MM.1S (cell line): ENCODE data around the gene DEFB108B.
"Not testable (repeated sequence)": the region's sequence is repeated elsewhere in the genome, so short reads cannot be mapped to it uniquely, and the experiment has no call there.

ENCODE experiments used
- EZH2 ChIP-seq: fragments of 300-600 bp; sonication (generic); optimal IDR thresholded peaks from 2 replicates; pipeline ENCODE3; 2017; ENCODE audit warnings: low read depth, mild to moderate bottlenecking, antibody characterized with exemption, low read length, mixed read lengths
- TF ChIP-seq, protein P1 (sequence below): fragments of 300-600 bp; sonication (generic); IDR thresholded peaks from 2 replicates; pipeline ENCODE4 v1.5.1; 2016; ENCODE audit warnings: antibody characterized with exemption, low read length, mixed read lengths

DNA sequence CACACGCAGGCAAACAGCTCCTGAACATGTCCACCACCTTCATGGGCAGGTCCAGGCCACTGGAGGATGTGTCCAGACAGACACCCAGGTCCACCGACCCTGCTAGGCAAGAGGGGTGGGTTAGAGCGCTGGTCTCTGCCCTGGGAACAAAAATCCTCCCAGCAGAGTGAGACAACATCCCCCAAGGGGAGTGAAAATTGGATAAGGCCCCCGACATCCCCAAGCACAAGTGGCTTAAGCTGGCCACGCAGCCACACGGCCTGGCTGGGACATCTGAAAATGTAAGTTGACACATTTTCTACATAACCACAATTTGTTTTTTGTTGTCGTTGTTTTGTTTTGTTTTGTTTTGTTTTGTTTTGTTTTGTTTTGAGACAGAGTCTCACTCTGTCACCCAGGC is 30.1 kb upstream of the DEFB108B start:
- TF ChIP-seq, protein P1, sequence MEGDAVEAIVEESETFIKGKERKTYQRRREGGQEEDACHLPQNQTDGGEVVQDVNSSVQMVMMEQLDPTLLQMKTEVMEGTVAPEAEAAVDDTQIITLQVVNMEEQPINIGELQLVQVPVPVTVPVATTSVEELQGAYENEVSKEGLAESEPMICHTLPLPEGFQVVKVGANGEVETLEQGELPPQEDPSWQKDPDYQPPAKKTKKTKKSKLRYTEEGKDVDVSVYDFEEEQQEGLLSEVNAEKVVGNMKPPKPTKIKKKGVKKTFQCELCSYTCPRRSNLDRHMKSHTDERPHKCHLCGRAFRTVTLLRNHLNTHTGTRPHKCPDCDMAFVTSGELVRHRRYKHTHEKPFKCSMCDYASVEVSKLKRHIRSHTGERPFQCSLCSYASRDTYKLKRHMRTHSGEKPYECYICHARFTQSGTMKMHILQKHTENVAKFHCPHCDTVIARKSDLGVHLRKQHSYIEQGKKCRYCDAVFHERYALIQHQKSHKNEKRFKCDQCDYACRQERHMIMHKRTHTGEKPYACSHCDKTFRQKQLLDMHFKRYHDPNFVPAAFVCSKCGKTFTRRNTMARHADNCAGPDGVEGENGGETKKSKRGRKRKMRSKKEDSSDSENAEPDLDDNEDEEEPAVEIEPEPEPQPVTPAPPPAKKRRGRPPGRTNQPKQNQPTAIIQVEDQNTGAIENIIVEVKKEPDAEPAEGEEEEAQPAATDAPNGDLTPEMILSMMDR = not testable (repeated sequence)
- TF ChIP-seq EZH2 = not testable (repeated sequence)
